ENCODE data around the gene DRC1. TPM values are rescaled to one million over a fixed set of nuclear protein-coding genes. Genes with fewer than 3 reads are reported as not detected.
A peak's percentile ranks its signal among the peaks of the same experiment; 100 is the strongest.

Gene DRC1
- total RNA-seq, 2 donors from 2014 or later, result not detected

DNA sequence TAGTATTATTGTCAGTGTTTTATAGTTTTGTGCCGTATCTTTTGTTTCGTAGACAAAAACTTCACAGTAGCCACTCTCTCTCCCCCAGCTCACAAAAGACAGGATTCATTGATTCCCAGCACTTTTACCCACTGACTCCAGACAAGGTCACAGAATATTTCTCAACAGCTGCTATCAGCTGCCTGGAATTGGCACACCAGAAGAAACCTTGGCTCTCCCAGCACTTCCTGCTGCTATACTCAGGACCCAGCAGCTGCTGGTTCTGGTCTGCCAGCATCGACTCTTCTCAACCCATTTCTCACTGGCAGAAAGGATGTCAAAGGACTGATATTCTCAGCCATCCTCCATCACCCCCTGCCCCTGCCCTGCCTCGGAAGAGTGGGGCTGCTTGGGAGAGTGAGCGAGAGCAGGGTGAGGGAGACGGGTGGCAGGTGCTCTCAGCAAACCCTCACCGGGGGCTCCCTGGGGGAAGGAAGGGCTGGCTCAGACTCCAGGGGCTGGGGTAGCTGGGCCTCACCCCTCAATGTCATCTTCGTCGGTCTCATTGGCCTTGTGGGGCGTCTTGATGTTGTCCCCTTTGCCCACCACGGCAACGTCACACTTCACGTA lies 82.3 kb downstream of the DRC1 start:
- no peak for DNase-seq
- intact Hi-C loops (cut with DNase I, micrococcal nuclease), result no loop called here
- no peak for ATAC-seq

DNA sequence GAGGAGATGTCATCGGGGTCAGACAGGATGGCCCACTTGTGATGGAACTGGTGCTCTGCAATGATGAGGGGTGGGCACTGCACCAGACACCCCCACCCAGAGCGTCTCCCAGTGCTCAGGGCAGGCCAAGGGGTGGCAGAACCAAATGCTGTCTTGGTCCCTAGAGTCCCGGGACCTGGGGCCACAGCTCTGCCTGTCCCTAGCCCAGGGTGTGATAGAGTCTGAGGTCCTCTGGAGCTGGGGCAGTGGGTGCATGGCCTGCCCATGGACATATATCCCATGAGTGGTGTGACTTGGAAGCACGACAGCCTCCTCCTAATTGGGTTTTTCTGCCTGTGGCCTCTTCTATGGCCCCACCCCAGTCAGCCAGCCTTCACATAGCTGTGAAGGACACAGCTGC lies 82.9 kb downstream of the DRC1 start:
- DNase-seq (no peak), ATAC-seq (no peak)
- intact Hi-C loops (cut with DNase I, micrococcal nuclease), result no loop called here

DNA sequence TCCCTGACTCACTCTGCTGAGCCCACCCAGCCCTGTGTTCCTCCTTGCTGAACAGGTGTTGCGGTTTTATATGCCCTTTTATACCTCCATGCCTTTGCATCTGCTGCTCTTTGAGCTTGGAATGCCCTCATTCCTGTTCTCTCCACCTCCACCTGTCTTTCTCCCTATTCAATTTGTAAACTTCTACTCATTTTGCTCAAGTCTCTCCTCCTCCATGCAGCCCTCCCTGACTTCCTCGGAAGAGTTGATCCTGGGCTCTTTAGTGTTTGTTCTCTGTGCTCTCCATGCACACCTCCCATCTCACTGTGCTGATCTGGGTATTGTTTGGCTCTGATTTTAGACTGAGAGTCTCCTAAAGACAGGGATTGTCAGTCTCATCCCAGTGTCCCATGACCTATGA lies 83.4 kb downstream of the DRC1 start:
- DNase-seq, result no peak
- intact Hi-C loops (cut with DNase I, micrococcal nuclease), result no loop called here
- ATAC-seq, result no peak

GRCh38 chr2:26485725-26486418 lies 84.2 kb downstream of the DRC1 start:
- intact Hi-C loops (cut with DNase I, micrococcal nuclease), result no loop called here
- no peak for ATAC-seq
- DNase-seq, result no peak

GRCh38 chr2:26486789-26487188 lies 85.1 kb downstream of the DRC1 start:
- intact Hi-C loops (cut with DNase I, micrococcal nuclease), result no loop called here
- DNase-seq (no peak), ATAC-seq (no peak)

DNA sequence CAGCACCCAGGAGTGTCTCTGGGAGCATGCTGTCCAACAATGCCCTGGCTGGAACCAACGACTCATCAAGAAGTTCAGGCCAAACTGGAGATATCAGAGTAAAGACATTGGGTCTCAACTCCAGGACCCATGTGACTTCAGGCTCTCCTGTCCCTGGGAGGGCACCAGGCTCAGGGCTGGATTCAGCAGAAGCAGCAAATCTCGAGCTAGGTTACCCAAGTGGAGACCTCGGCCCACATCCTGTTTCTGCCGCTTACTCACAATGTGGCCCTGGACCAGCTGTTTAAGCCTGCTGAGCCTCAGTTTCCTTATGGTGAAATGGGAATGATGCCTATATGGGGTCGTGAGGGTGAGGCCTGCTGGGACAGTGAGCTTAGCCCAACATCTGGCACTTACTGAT lies 85.5 kb downstream of the DRC1 start:
- intact Hi-C loops (cut with DNase I, micrococcal nuclease), result no loop called here
- no peak for DNase-seq
- ATAC-seq, result no peak

DNA sequence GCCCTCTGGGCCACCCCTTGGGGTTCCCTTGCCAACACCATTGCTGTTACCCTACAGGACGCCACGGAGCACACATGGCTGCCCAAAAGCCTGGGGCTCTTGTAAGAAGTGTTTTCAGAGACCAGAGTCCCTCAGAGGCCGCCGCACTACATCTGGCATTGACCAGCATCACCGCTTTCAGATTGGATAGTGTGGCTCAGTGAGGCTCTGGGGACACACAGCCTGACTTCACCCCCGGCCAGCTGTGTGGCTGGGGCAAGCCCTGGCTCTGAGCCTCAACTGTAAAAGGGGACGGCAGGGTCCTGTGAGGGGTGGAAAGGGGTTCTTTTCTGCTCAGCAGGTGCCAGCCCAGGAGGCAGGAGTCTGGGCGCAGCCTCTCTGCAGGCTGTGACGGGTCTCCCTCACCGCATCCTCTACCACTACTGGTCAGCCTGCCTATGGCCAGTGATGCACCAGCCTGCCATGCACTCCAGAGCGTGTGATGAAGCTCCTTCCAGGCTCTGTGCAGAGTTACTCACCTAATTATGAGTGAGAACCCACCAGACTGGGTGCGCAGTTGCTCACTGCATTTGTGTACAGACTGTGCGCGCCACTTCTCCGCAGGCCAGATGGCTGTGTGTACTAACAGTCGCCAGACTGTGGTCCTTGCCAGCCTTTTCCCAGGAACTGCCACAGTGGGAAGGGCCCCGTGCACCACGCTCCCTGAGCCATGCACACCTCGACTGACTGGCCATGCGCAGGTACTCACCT lies 86.9 kb downstream of the DRC1 start:
- intact Hi-C loops (cut with DNase I, micrococcal nuclease), result no loop called here
- ATAC-seq (no peak), DNase-seq (no peak)

DNA sequence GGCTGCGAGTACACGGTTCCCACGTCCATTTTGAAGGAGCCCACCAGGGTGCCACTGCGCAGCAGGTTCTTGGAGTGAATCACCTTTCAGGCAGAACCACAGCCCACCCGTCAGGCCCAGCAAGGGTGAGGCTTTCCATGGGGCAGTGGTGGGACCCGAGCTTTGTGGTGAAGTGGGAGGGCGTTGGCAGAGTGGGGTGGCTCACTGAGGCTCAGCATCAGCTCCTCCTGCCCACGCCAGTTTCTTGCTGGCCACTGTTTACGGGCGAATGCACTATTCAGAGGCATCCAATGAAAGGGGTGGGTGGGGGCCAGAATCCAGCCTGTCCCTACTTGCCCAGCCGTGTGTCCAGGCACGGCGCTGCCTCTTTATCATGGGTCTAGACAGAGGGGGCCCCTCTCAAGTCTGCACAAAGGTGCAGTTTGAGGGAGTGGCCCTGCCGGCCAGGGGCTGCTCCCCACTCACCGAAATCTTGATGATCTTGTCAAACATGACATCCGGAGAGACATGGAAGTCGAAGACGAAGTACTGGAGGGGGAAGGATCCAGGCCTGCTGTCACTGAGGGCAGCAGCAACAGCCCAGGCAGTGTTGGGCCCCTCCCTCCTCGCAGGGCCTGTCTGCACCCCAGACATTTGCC lies 87.6 kb downstream of the DRC1 start:
- ATAC-seq (no peak), DNase-seq (no peak)
- intact Hi-C loops (cut with DNase I, micrococcal nuclease), result no loop called here

- DNase-seq (no peak), ATAC-seq (peak; percentile 79)
- intact Hi-C loops (cut with DNase I, micrococcal nuclease), result no loop called here
Observed at GRCh38 chr2:26491563-26492167, 89.9 kb downstream of the DRC1 start.

DNA sequence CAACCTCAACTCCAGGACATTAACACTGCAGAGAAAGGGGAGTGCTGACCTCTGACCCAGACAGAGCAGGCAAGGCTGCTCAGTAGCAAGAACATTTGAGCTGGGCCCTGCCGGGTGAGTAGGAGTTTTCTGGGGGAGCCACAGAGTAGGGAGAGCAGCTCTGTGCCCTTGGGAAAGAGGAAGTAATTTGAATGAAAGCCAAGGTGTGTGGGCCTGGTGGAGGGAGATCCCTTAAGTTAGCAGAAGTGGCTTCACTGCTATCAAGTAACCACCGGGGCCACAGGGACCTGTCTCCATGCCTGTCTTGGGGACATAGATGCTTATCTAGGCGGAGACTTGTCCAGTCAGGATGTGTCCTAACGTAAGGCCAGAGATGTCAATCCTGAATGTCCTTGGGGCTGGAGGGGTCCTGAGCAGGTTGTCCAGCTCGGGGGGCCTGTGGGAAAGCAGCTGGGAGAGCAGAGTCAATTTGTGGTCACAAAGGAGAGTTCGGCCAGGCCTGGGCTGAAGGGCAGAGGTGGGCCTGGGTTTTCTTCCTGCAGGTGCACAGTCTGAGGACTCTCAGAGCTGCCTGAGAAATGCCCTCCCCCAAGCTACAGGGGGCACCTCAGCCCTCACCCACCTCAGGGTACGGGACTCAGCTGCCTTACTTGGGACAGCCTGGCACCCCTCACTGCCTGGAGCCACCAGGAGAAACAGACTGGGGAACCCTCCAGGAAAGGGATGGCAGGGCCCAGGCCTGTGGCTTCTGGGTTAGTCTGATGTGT lies 91.2 kb downstream of the DRC1 start:
- ATAC-seq, result no peak
- intact Hi-C loops (cut with DNase I, micrococcal nuclease), result no loop called here
- DNase-seq, result no peak

DNA sequence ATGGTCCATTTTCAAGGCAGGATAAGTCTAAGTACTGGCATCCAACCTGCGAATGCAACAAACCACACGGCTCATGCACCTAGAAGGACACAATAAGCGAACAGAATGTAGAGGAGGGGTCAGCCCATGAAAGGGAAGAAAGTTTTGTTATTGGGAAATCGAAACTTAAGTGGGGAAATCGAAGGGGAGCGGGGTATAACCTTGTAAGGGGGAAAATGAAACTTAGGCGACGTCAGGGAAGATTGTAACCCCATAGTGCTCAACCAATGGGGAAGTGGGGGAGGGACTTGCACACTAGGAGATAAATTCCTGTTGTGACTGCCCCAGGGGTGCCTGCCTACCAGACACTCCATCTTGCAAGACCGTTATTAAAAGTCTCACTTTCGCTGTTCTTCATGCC lies 91.8 kb downstream of the DRC1 start:
- ATAC-seq, result no peak
- intact Hi-C loops (cut with DNase I, micrococcal nuclease), result no loop called here
- no peak for DNase-seq

- intact Hi-C loops (cut with DNase I, micrococcal nuclease), result no loop called here
- ATAC-seq (no peak), DNase-seq (no peak)
Observed at GRCh38 chr2:26494199-26494598, 92.5 kb downstream of the DRC1 start.

GRCh38 chr2:26494891-26495290 lies 93.2 kb downstream of the DRC1 start:
- intact Hi-C loops (cut with DNase I, micrococcal nuclease), result no loop called here
- DNase-seq (no peak), ATAC-seq (no peak)

- no peak for DNase-seq
- intact Hi-C loops (cut with DNase I, micrococcal nuclease), result no loop called here
Observed at GRCh38 chr2:26495705-26496297, 94.1 kb downstream of the DRC1 start.

GRCh38 chr2:26500406-26500805 lies 98.7 kb downstream of the DRC1 start:
- DNase-seq (no peak), ATAC-seq (no peak)
- intact Hi-C loops (cut with DNase I, micrococcal nuclease), result no loop called here

More at GRCh38 chr2:26495705-26496297, 94.1 kb downstream of the DRC1 start:
- ATAC-seq, result no peak

DNA sequence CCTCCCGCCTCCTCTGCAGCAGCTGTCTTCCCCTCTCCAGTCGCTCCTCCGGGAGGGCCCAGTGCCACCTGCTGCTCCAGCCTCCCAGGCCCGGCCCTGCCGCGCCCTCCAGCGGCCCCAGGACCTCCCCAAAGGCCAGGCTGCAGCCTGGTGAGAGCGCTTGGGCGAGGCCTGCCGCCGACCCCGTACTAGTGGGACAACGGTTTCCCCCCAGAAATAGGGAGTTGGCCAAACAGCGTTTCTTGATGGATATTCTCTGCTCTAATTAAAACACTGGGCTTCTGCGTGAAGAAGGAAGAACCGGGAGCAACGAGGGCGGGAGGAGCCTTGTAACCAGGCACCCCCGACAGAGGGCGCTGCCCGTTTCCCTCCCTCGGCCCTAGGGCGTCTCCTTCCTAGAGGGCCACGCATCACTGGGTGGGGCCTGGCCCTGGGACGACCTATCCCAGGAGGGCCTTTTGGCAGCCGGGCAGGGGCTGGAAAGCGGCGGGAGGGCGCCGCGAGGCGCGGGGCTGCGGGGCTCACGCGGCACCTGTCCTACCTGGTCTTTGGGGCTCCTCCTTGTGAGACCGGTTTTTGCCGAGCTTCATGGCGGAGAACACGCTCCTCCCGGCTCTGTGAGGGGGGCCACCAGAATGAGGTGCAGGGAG lies 101.6 kb downstream of the DRC1 start:
- ATAC-seq (peak; percentile 95), DNase-seq (peak; percentile 75 to 87)
- intact Hi-C loops (cut with DNase I, micrococcal nuclease), result no loop called here

GRCh38 chr2:26504002-26504401 lies 102.3 kb downstream of the DRC1 start:
- intact Hi-C loops (cut with DNase I, micrococcal nuclease), result no loop called here
- DNase-seq (no peak), ATAC-seq (no peak)

DNA sequence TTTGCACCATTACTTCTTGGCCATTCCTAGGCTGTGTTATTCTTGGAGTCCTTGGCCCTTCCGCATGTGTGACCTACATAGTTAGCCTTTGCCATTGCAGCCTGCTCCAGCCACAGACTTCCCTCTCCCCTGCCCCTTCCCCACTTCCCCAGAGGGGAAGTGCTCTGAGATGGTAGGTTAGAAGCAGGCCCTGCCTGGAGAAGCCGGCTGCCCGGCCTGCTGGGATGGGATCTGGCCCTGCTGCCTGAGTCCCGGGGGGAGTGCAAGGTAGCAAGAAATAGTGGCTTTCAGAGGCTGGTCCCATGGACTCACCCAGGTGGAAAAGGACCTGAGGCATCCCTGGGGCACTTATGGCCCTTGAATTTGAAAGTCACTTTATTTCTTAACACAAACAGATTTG lies 104.6 kb downstream of the DRC1 start:
- no peak for ATAC-seq
- no peak for DNase-seq
- intact Hi-C loops (cut with DNase I, micrococcal nuclease), result no loop called here
